ENCODE data around the gene TSHZ2. TPM values are rescaled to one million over a fixed set of nuclear protein-coding genes. Genes with fewer than 3 reads are reported as not detected.
A peak's percentile ranks its signal among the peaks of the same experiment; 100 is the strongest.
"Not testable (repeated sequence)": the region's sequence is repeated elsewhere in the genome, so short reads cannot be mapped to it uniquely, and the experiment has no call there.

The TSHZ2 gene
- total RNA-seq, 1 experiment from 2014 or later, result 11.9 TPM

DNA sequence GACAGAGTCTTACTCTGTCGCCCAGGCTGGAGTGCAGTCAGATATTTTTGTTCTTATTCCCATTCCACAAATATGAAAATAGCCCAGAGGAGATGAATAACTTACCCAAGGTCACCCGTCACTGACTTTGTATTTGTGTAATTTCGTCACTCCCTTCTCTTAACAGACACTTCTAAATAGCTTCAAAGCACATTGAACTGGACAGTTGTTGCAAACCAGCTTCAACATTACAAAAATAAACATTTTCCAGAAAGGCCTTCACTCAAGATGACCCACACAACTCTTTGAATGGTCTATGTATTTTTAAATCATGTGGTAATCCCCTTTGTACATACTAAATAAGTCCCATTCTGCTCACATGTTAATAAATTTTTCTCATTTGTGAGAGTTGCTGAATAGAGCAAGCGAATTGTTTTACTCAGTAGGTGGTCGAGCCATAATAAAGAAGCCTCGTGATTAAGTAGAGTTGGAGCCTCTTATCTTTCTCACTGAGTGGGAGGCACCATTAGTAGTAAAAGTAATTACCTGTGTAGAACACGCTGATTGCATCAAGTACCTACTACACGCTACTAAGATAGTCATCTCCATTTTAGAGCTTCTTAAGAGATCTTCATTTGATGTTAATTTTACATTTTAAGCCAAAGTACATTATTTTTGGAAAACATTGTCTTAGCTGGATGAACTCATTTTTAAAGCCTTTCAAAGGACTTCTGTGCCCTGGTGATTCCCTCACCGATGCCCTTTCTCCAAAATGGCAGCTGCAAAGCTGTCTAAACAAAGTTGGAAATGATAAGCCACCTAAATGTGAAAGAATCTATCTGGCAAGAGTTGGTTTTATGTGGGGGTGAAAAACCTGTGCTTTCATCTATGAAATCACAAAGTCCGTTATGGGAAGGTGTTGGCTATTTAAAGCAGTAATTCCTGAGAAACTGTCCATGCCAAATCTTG is 110.0 kb downstream of the TSHZ2 start:
- DNase-seq (ENCODE audit: low read depth), result peak; percentile 79

DNA sequence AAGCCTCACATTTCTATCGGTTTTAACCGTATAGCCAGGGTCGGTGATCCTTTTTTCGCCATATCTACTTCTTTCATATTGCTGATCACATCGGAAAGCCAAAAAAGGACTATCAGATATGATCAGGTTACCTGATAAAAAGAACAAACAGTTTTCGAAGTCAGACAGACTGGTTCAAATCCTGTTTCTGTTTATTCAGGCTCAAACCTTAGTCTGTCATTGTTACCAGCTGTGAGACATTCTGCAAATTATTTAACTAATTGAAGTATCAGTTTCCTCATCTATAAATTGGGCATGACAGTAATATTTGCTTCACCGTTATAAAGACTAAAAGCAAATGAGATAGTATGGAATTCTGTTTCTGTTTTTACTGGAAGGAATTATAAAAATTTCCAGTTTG is 111.3 kb downstream of the TSHZ2 start:
- DNase-seq (ENCODE audit: low read depth), result no peak

DNA sequence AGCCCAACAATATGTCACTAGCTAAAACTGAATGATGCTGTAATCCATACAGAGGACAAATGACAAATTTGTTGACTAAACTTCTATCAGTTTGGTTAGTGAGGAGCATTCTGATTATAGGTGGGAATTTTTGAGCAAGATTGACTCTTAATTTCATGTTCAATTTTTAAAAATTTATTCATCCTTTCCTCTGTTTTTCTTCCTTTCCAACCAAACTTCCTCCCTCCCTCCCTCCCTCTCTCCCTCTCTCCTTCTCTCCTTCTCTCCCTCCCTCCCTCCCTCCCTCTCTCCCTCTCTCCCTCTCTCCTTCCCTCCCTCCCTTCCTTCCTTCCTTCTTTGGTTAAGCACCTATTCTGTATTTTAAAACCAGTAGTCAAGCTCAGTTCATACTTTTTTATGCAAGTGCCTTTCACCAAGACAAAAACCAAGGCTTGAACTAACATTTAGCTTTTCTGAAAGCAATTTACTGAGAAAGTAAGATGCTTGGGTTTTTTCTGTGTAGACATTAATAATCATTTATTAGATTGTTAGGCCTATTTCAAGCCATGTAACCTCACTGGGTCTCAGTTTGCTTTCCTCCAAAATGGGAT is 112.3 kb downstream of the TSHZ2 start:
- DNase-seq (ENCODE audit: low read depth), result no peak

DNA sequence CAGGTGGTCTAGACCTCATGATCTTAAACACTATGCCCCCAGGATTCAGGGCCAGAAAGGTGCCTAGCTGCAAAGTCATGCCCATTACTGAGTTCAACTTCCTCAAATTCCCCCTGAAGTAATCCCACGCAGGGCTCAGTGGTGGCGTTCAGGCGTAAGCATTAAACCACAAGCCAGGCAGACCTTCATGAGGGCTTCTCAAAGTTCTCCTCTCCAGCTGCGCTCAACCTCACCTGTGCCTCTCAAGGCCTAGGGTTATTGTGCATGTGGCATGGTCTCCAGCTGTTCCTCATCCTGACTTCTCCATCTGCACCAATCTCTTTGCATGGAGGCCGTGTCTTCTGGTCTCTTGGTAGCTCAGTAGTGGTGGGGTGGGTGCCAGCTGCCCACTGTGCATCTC is 113.6 kb downstream of the TSHZ2 start:
- no peak for DNase-seq (ENCODE audit: low read depth)

DNA sequence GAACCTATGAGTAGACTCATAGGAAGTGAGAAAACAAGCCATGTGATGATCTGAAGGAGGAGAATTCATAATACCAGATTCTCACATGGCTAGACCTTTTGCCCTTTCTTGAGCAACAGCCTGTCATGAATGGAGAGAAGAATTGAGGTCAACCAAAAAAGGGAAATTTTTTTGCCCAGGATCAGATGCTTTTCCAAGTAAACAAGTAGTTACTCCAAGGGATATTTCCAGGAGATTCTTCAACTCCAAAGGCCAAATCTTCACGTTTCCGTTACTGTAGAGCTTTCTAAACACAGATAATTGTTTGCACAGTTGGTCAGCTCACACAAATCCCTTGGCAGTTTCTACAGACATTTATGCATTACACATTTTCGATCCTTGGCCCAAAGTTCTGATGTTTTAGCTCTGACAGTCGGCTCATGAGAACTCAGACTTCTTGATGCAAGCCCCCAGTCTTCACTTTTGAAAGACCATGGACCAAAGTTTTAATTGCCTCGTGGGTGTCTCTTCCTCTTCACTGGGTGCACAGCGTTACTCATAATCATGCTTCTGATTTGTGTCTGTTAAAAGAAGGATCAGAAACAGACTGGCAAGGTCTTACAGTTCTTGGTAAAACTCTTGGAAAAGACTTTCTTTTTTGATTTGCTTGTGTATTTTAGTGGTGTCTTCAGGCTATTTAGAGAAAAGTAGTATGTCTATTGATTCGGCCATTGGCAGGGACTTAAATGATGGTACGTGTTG is 115.0 kb downstream of the TSHZ2 start:
- peak; percentile 43 for DNase-seq (ENCODE audit: low read depth)

DNA sequence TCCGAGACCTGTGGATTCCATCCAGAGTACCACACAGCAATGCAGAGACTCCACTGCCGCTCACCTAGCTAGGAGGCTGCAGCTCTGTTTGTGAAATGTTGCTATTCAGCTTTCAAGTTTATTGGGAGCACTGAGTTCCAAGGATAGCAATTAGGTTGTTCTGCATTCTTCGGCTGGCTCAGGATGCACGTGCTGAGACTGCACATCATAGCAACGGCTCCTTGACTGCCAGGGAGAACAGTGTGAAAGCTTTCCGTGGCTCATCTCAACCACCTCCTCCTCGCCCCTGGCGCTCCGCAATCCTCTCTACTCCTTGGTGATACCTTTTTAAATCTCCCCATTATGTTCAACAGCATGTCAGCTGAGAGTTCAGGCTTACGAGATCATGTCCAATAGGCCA is 116.6 kb downstream of the TSHZ2 start:
- DNase-seq (ENCODE audit: low read depth), result no peak

DNA sequence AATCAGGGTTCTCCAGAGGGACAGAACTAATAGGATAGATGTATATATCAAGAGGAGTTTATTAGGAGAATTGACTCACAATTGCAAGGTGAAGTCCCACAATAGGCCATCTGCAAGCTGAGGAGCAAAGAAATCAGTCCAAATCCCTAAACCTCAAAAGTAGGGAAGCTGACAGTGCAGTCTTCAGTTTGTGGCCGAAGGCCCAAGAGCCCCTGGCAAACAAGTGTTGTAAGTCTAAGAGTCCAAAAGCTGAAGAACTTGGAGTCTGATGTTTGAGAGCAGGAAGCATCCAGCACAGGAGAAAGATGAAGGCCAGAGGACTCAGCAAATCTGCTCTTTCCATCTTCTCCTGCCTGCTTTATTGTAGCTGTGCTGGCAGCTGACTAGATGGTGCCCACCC is 117.7 kb downstream of the TSHZ2 start:
- DNase-seq (ENCODE audit: low read depth), result not testable (repeated sequence)

DNA sequence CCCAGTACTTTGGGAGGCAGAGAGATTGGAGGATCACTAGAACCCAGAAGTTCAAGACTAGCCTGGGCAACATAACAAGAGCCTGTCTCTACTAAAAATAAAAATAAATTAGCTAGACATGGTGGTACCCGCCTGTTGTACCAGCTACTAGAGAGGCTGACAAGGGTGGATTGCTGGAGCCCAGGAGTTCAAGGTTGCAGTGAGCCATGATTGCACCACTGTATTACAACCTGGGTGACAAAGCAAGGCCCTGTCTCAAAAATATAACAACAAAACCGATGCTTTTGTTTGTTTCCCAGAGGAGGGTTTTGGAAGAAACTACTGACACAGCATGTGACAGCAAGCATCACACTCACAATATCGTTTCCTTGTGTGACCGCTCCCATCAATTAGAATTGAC is 119.6 kb downstream of the TSHZ2 start:
- no peak for DNase-seq (ENCODE audit: low read depth)

DNA sequence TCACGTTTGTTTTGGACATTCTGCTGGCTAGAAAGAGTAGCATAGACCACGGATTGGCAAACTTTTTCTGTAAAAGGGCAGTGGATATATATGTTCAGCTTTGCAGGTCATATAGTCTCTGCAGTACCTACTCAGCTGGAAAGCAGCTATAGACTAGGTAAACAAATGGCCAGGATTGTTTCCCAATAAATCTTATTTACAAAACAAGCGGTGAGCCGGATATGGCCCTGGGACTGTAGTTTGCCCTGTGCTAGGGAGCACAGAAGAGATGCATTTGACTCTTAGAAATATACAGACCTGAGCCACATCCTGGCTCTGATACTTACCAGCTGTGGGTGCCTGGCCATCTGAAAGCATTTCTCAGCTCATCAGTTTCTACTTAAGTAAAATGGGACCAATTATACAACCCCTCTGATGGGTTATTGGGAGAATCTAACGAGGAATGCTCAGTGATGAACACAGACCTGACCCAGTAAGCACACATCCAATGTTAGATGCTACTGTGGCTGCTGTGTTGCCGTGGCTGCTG is 120.7 kb downstream of the TSHZ2 start:
- no peak for DNase-seq (ENCODE audit: low read depth)

DNA sequence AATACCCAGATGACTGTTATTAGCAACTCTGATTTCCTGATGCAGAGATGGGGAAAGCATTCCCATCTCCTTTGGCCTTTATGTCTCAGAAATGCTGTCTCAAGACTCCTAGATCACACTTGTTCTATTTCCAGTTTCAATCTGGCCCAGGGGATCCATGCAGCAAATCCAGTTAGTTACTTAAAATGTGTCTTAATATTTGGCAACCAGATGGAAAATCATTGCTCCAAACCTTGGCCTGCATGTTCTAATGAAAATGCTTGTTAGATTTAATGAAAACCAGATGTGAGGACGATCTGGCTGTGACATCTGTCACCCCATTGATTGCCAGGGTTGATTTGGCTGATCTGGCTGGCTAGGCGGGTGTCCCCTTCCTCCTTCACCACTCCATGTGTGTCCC is 125.2 kb downstream of the TSHZ2 start:
- DNase-seq (ENCODE audit: low read depth), result no peak

DNA sequence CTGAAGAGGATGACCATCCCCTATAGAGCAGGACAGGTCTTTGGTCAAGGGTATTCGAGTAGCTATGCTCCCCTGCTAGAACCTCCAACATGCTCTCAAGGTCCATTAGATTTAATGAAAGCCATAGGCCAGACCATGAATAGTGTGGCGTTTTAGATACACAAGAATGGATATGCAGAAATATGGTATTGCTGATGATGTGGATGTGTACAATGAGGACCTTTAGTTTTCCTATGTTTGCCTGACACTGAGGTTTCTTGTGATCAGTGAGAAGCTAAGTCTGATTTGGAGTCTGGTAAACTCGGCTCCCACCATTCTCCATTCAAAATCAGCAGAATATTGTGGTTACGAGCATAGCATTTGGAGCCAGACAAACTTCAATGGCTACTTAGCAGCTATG is 125.6 kb downstream of the TSHZ2 start:
- DNase-seq (ENCODE audit: low read depth), result no peak

DNA sequence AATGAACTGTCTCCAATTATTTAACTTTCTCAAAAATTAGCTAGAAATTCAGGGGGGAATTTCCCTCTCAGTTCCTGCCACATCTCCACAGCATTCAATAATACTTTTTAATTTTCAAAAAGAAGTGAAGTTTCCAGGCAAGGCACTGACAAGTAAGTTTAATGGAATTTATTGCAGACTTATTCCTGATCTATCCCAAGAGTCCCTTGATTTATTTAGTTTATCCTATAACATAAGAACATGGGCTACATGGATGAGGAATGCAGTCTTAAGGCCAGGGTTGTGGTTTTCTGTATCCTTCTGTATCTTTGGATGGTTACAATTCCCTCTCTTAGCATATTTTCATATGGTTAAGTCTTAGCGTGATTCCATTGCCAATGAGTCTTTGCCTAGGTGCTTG is 126.5 kb downstream of the TSHZ2 start:
- DNase-seq (ENCODE audit: low read depth), result no peak

DNA sequence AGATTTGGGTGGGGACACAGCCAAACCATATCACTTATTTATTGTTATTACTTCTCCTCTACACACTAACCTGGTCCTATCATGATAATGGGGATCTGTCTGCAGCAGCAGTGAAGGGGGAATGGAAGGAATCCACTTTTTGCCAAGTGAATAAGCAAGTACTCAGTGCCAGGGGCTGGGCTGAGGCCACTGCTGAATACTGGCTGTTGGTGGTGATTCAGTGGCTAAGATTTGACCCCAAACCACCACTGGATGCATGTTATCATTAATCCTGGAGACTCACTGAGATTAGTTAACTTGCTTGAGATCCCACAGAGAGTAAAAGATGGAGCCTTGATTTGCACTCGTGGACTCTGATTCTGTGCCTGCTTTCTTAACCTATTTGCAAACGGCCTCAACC is 127.7 kb downstream of the TSHZ2 start:
- peak; percentile 90 for DNase-seq (ENCODE audit: low read depth)

DNA sequence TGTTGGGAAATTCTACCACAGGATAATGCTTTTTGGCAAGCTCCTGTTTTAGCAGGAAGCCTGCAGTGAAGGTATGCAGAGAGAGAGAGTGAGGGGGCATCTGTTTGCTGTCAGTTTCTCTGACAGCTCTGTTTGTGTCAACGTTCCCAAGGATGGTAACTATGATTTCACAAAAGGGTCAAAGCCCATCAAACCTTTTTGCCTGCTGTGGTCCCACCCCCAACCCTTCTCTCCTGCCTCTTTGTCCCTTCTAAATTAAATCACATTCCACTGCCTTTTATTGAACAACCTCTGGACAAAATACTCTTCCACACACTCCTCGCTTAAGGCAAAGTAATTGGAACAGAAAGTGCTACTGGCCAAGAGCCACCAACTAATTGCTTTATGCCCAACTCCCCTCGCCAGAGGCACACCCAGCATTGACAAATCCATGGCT is 128.3 kb downstream of the TSHZ2 start:
- DNase-seq (ENCODE audit: low read depth), result peak; percentile 64

DNA sequence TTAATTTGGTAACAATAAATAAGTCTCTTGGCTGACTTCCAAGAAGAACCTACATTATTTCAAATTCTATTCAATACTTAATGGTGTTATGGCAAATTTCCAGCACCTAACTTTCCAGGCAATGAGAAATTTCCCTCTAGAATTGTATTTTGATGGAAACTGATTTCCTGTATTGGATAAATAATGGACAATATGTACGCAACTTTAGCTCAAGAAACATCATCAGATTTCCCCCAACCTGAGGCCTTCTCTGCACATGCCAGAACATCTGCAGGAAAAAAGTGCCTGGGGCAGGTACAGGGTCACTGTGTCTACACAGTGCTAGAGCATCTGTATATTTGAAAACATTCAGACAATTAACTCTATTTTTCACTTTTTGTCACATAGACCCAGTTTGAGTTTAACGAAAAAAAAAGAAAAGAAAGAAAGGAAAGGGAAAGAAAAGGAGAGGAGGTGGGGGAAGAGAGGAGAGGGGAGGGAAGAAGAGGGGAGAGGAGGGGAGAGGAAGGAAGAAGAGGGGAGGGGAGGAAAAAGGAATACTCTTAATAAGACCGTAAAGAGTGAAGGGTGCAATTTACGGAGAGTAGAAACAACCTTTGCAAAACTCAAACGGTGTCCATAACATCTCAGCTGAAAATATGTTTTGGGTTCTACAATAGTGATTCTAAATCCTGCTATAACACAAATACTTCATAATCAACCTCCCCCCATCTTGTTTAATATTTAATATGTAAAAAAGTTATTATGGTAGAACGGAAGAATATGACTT is 130.0 kb downstream of the TSHZ2 start:
- no peak for DNase-seq (ENCODE audit: low read depth)

DNA sequence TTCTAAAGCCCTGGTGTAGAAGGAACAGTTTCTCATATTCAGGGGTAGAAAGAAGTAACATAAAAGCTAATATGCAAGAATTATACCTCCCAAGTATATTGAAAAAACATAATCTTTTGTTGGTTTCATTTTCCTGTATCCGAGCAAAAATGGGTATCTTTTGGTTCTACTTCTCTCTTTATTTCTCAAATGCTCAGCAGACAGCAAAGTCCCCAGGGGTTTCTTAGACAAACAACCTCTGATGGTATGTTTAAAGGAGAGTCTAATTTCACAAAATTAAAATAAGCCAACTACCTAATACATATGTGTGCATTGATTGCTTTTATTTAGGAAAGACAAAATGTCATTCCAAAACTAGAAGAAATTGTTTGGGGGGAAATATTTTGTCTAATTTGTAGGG is 131.0 kb downstream of the TSHZ2 start:
- no peak for DNase-seq (ENCODE audit: low read depth)

DNA sequence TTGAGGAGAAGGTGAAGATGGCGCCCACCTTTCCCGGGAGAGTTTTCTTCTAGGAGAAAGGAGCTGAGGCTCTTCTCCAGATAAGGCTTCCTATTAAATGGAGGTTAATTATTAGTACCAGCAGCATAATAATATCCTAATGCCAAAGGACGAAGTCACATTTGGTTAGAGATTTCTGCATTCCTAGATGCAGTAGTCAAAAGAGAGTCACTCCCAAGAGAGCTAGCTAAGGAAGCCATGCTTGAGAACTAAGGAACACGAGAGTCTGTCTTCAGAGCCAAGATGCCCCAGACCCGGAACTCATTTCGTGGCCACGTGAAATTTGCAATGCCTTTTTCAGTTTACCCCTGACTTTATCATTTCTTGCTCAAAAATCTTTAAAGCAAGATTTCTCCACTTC is 132.7 kb downstream of the TSHZ2 start:
- DNase-seq (ENCODE audit: low read depth), result peak; percentile 65

DNA sequence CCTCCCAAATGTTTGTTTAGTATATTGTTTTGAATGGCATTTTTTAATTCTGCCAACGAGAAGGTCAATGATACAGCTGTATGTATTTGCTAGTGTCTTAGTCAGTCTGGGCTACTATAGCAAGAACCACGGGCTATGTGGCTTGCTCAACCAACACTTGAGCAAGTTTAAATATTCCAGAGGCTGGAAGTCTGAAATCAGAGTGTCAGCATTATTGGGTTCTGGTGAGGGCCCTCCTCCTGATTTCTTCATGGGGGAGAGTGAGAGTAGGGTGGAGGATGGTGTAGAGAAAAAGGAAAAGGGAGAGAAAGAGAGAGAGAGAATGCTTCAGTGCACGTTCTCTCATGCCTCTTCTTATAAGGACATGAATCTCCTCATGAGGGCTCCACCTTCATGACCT is 144.6 kb downstream of the TSHZ2 start:
- no peak for DNase-seq (ENCODE audit: low read depth)

DNA sequence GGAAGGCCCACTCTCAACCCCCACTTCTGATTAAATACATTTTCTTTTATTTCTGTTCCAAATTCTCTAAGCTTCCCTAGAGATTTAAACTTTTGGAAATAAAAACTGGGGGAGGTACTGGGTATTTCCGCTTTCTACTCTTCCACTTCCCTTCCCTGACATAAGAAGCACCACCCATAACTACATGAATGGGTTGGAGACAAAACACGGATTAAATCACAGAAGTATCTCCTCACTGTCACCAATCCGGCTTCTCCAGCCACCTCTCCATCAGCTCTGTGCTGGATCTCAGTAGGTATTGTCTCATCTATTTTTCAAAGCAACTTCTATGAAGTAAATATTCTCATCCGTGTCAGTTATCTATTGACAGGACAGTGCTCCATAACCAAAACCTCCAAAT is 150.7 kb downstream of the TSHZ2 start:
- DNase-seq (ENCODE audit: low read depth), result no peak

DNA sequence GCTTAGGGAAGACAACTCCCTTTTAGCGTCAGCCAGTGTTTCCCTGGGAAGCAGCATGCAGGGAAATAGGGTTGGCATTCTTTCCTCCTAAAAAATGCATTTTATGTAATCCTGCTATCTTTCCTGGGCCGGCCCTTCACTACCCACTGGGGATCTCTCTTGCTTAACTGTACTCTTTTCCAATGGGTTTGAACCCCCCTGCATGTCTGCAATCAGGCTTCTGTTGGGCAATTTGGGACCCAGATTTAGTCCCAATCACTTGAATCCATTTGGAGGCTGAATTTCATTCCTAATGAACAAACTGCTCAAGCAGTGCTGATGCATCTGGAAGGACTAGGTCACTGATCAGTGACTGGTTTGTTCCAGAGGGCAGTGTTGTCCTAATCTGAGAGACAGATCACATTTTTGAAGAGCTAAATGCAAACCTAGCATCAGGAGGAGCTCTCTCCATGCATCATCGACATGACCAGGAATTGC is 152.0 kb downstream of the TSHZ2 start:
- peak; percentile 64 for DNase-seq (ENCODE audit: low read depth)

DNA sequence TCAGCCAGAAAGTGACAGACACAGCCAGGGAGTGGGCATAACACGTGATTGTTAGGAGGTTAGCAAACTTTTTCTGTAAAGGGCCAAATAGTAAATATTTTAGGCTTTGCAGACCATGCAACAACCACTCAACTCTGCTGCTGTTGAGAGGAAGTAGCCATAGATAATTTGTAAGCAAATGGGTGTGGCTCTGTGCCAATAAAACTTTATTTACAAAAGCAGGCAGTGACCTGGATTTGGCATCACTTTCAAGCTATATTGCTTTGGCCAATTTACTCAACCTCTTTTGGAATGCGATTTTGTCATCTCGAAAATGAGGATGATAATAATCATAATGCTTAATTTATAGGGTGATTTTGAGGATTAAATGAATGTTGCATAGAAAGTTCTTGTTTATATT is 152.6 kb downstream of the TSHZ2 start:
- peak; percentile 26 for DNase-seq (ENCODE audit: low read depth)
